Measurements from ENCODE around the gene F7. TPM values are rescaled to one million over a fixed set of nuclear protein-coding genes. Genes with fewer than 3 reads are reported as not detected.
A peak's percentile ranks its signal among the peaks of the same experiment; 100 is the strongest.

Gene F7
- total and polyA plus RNA-seq, 9 of the 15 experiments (the other 6 are each of a cell fraction or from before 2014, with no cell fraction given) = not detected

DNA sequence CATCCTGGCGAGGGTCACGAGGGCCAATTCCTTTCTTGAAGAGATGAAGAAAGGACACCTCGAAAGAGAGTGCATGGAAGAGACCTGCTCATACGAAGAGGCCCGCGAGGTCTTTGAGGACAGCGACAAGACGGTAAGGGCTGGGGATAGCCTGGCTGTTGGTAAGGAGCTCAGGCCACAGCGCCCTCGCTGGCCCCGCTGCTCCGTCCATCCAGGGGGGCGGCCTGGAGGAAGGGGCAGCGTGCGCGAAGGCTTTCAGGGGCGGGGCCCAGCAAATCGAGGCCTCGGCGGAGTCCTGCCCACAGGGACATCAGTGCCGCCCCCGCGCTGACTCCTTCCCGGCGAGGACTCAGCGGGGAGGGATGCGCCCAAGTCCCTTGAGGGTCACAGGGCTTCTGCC is 23.9 kb downstream of the F7 start:
- H3K4me2 ChIP-seq (ENCODE audit: insufficient read depth, low read length) = no peak overlapping the region
- H2AFZ ChIP-seq (ENCODE audit: low read depth, low read length) = no peak overlapping the region
- H3K4me3 ChIP-seq = no peak overlapping the region
- no peak for DNase-seq (ENCODE audit: extremely low read depth in 1 of 4, low spot score in 3 of 4)
- ChIA-PET POLR2A (no interaction called here), CTCF (ENCODE audit: low intra/inter-chr PET ratio) (no interaction called here)
- H4K20me1 ChIP-seq (replicated peaks; ENCODE audit: control insufficient read depth, insufficient read depth, low read length) = no peaks in the 10 kb centered on the region
- H3K9me3 ChIP-seq (replicated peaks; ENCODE audit: control insufficient read depth, insufficient read depth, low read depth, low read length) = no peaks in the 10 kb centered on the region
- intact Hi-C loops (cut with micrococcal nuclease) = no loop called here
- BruUV-seq (replicated peaks) = no TSS peak
- no peak overlapping the region for H3K27ac ChIP-seq (ENCODE audit: extremely low read depth, low read depth, low read length)
- TF ChIP-seq SMARCC2 (IDR thresholded peaks at IDR 0.05; ENCODE audit: low read depth) (no peak), ZFP36 (IDR thresholded peaks at IDR 0.05; ENCODE audit: low read depth, low read length, partially characterized antibody) (peak; percentile 47)
- TF ChIP-seq, protein P1, sequence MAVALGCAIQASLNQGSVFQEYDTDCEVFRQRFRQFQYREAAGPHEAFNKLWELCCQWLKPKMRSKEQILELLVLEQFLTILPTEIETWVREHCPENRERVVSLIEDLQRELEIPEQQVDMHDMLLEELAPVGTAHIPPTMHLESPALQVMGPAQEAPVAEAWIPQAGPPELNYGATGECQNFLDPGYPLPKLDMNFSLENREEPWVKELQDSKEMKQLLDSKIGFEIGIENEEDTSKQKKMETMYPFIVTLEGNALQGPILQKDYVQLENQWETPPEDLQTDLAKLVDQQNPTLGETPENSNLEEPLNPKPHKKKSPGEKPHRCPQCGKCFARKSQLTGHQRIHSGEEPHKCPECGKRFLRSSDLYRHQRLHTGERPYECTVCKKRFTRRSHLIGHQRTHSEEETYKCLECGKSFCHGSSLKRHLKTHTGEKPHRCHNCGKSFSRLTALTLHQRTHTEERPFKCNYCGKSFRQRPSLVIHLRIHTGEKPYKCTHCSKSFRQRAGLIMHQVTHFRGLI (CRISPR knock-in tag; IDR thresholded peaks at IDR 0.05) = no peak
- H3K36me3 ChIP-seq (ENCODE audit: control insufficient read depth, insufficient read depth, low read length) = no peaks in the 10 kb centered on the region
- WGBS (ENCODE audit: insufficient coverage, low coverage, missing lambda C conversion rate) = 45% methylated on average over 12 of the region's 27 CpGs
- no peaks in the 10 kb centered on the region for H3K9me1 ChIP-seq (ENCODE audit: control insufficient read depth, insufficient read depth, low read length)
- FAIRE-seq = no peak
- peaks cover 0 to 7% of the 10 kb centered on the region in 2 experiments; a peak in 1 of 5 replicates for H3K4me1 ChIP-seq (replicated peaks in 1 of 2; ENCODE audit: control insufficient read depth in 2 of 2, insufficient read depth in 2 of 2, low read length in 2 of 2)
- H3K79me2 ChIP-seq (ENCODE audit: control insufficient read depth, insufficient read depth, low read length) = no peaks in the 10 kb centered on the region
- in situ Hi-C loops (cut with MboI) = no loop called here
- ATAC-seq = no peak
- H3K9ac ChIP-seq (ENCODE audit: insufficient read depth in 1 of 2, low read depth in 2 of 2, low read length in 2 of 2) = no peak overlapping the region
- H3K27me3 ChIP-seq (ENCODE audit: control insufficient read depth in 2 of 2, insufficient read depth in 2 of 2, low read length in 2 of 2) = peaks cover 0 to 29% of the 10 kb centered on the region in 2 experiments; a peak in 2 of 5 replicates
